ENCODE measurements around the gene FAM53A. TPM values are rescaled to one million over a fixed set of nuclear protein-coding genes. Genes with fewer than 3 reads are reported as not detected.

The FAM53A gene
- total and polyA plus RNA-seq, 2 experiments from 2014 or later, result 4.7 to 6.8 TPM

DNA sequence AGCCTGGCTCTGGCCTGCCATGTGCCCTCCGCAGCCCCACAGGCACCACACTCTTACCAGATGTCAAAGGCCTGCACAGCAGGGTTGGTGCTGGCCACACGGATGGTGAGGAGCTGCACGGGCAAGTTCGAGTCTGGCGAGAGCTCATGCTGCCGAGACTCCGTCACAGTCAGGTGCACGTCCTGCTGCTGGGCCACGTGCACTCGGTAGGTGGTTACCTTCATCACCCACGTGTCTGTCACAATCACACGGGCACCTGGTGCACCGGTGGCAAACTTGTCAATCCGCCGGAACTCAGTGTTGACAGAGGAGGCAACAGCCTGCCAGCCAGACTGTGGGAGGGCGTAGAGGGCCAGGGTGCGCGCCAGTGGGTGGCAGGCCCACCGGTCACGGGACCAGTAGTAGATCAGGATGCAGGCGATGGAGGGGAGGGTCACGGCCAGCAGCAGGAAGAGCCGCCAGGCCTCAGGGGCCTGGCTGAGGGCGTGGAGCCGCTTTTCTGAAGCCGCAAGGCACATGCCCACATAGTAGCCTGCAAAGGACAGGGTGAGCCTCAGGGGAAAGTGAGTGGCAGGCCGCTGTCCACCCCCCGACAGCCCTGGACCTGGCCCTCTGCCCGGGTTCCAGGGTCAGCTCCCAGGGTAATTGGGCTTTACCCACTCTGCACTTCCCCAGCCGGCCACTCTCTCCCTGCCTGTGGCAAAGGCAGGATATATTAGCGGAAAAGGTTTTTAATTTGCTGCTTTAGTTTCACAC, 34.2 kb upstream of the FAM53A start:
- WGBS (ENCODE audit: low lambda C conversion rate, missing lambda C conversion rate), result 94% methylated on average over 30 of the region's 31 CpGs
- H3K27ac ChIP-seq, result no peak overlapping the region

GRCh38 chr4:1717129-1718094, 33.3 kb upstream of the FAM53A start:
- Histone ChIP-seq H3K27ac (no peak overlapping the region), H3K4me1 (ENCODE audit: insufficient read depth) (peaks cover 14% of the 10 kb centered on the region)

More for the DNA sequence above, 34.2 kb upstream of the FAM53A start:
- Histone ChIP-seq H4K20me1 (ENCODE audit: insufficient read depth, poor library complexity, severe bottlenecking) (no peaks in the 10 kb centered on the region), H3K79me2 (peaks cover 74% of the 10 kb centered on the region), H3K9me2 (replicated peaks; ENCODE audit: insufficient read depth) (no peaks in the 10 kb centered on the region), H3K4me3 (no peak overlapping the region), H3K27me3 (no peaks in the 10 kb centered on the region), H2AFZ (no peak overlapping the region), H3K4me2 (no peak overlapping the region), H3K4me1 (ENCODE audit: insufficient read depth) (peaks cover 14% of the 10 kb centered on the region), H3K9me3 (ENCODE audit: low read depth) (no peaks in the 10 kb centered on the region), H3K36me3 (replicated peaks; ENCODE audit: insufficient read depth, low read depth) (no peaks in the 10 kb centered on the region)
- DNase-seq (ENCODE audit: low spot score), result no peak
- no peak for TF ChIP-seq EZH2phosphoT487 (IDR thresholded peaks at IDR 0.05; ENCODE audit: low read depth, severe bottlenecking, unreplicated experiment)
- no peak for TF ChIP-seq CTCF (IDR thresholded peaks at IDR 0.05; ENCODE audit: poor library complexity)
- no peak for TF ChIP-seq EZH2 (IDR thresholded peaks at IDR 0.05; ENCODE audit: borderline replicate concordance)

More at GRCh38 chr4:1717129-1718094, 33.3 kb upstream of the FAM53A start:
- Histone ChIP-seq H3K9me3 (ENCODE audit: low read depth) (no peaks in the 10 kb centered on the region), H3K9me2 (replicated peaks; ENCODE audit: insufficient read depth) (no peaks in the 10 kb centered on the region), H3K36me3 (replicated peaks; ENCODE audit: insufficient read depth, low read depth) (no peaks in the 10 kb centered on the region), H3K79me2 (peaks cover 68% of the 10 kb centered on the region), H2AFZ (no peak overlapping the region), H3K4me3 (no peak overlapping the region), H3K4me2 (no peak overlapping the region), H3K27me3 (no peaks in the 10 kb centered on the region), H4K20me1 (ENCODE audit: insufficient read depth, poor library complexity, severe bottlenecking) (no peaks in the 10 kb centered on the region)
- WGBS (ENCODE audit: low lambda C conversion rate, missing lambda C conversion rate), result 95% methylated on average over 30 of the region's 32 CpGs
- DNase-seq (ENCODE audit: low spot score), result no peak
- TF ChIP-seq EZH2phosphoT487 (IDR thresholded peaks at IDR 0.05; ENCODE audit: low read depth, severe bottlenecking, unreplicated experiment), result no peak
- TF ChIP-seq EZH2 (IDR thresholded peaks at IDR 0.05; ENCODE audit: borderline replicate concordance), result no peak
- no peak for TF ChIP-seq CTCF (IDR thresholded peaks at IDR 0.05; ENCODE audit: poor library complexity)
